K562 (cell line): ENCODE results near the gene SPATA31C2. TPM values are rescaled to one million over a fixed set of nuclear protein-coding genes. Genes with fewer than 3 reads are reported as not detected.
"Not testable (repeated sequence)": the region's sequence is repeated elsewhere in the genome, so short reads cannot be mapped to it uniquely, and the experiment has no call there.

ENCODE experiments used
- ATAC-seq: fragments of 200-7000 bp; cut with Tn5 transposase; 3 replicates; pipeline ENCODE4 v1.9.1; 2020; ENCODE audit warnings: moderate library complexity
- BruUV-seq: library from RNA; stranded (reverse); fragments of 400-500 nt; replicated peaks from 2 replicates; lab custom pipeline; 2021; lab: Mats Ljungman, UMichigan
- CTCF ChIA-PET: fragments of 300-600 bp; formaldehyde crosslinking; extraction: SDS; loops from one replicate; lab custom pipeline; 2021; ENCODE audit warnings: low intra/inter-chr PET ratio; lab: Yijun Ruan, JAX
- POLR2A ChIA-PET: fragments of 300-600, 350-650 bp; sonication (Branson Sonifier 250); formaldehyde crosslinking; extraction: SDS; loops from one replicate; lab custom pipeline; 2021; ENCODE audit warnings: antibody characterized with exemption, inconsistent platforms; lab: Yijun Ruan, JAX
- DNase-seq, 4 experiments: peaks; one replicate each; pipeline versions ENCODE4 v3.0.0 to v3.0.0-alpha.2; 2011 to 2018; ENCODE audit warnings: low spot score in 3 of 4, mixed read lengths in 3 of 4; ENCODE audit errors: extremely low read depth in 1 of 4
- FAIRE-seq: peaks from 2 replicates; lab custom pipeline; 2011; peaks lifted over from hg19 to GRCh38; lab: Jason Lieb, UNC
- H2AFZ ChIP-seq: 2 replicates; pipeline ENCODE4 v1.6.0; 2011; ENCODE audit warnings: low read depth, low read length, control low read depth, inconsistent platforms
- H3K27ac ChIP-seq: fragments of 200-600 bp; 3 replicates; pipeline ENCODE4 v1.8.0; 2011; ENCODE audit warnings: low read depth, mild to moderate bottlenecking, control low read depth, inconsistent platforms, low read length, moderate library complexity, mixed read lengths; ENCODE audit errors: extremely low read depth
- H3K27me3 ChIP-seq, 2 experiments: fragments of 300-600 bp in 1 of 2; 2 replicates in 1 of 2; 3 replicates in 1 of 2; pipeline versions ENCODE4 v1.6.0 to v1.8.0; 2011; ENCODE audit warnings: inconsistent platforms in 2 of 2, low read length in 2 of 2, mild to moderate bottlenecking in 1 of 2, mixed read lengths in 1 of 2, moderate library complexity in 1 of 2; ENCODE audit not compliant: control insufficient read depth in 2 of 2, insufficient read depth in 2 of 2
- H3K36me3 ChIP-seq: fragments of 300-600 bp; 3 replicates; pipeline ENCODE4 v1.8.0; 2011; ENCODE audit warnings: mild to moderate bottlenecking, low read length, inconsistent platforms; ENCODE audit not compliant: control insufficient read depth, insufficient read depth
- H3K4me1 ChIP-seq, 2 experiments: fragments of 200-600 bp in 1 of 2; replicated peaks in 1 of 2; 2 replicates in 1 of 2; 3 replicates in 1 of 2; pipeline versions ENCODE4 v1.5.1 to v1.8.0; 2011; ENCODE audit warnings: inconsistent platforms in 2 of 2, low read length in 2 of 2, mild to moderate bottlenecking in 1 of 2, mixed read lengths in 1 of 2, moderate library complexity in 1 of 2; ENCODE audit not compliant: control insufficient read depth in 2 of 2, insufficient read depth in 2 of 2
- H3K4me2 ChIP-seq: 2 replicates; pipeline ENCODE4 v1.6.1; 2011; ENCODE audit warnings: low read length, control low read depth, inconsistent platforms, mixed read lengths; ENCODE audit not compliant: insufficient read depth
- H3K4me3 ChIP-seq: fragments of 200-600 bp; sonication (generic), shearing (Covaris generic); 2 replicates; pipeline ENCODE4 v1.5.1; 2016; ENCODE audit warnings: control low read depth, inconsistent platforms
- H3K79me2 ChIP-seq: fragments of 200-600 bp; 3 replicates; pipeline ENCODE4 v1.8.0; 2011; ENCODE audit warnings: low read length, inconsistent platforms; ENCODE audit not compliant: control insufficient read depth, insufficient read depth
- H3K9ac ChIP-seq, 2 experiments: 2 replicates each; pipeline versions ENCODE4 v1.6.0 to v1.6.1; 2011; ENCODE audit warnings: low read depth in 2 of 2, low read length in 2 of 2, control low read depth in 1 of 2, inconsistent platforms in 1 of 2, mild to moderate bottlenecking in 1 of 2, mixed read lengths in 1 of 2; ENCODE audit not compliant: insufficient read depth in 1 of 2
- H3K9me1 ChIP-seq: one replicate; pipeline ENCODE4 v1.6.0; 2011; ENCODE audit warnings: inconsistent platforms, mild to moderate bottlenecking, low read length, moderate library complexity; ENCODE audit not compliant: control insufficient read depth, insufficient read depth
- H3K9me3 ChIP-seq: replicated peaks from 2 replicates; pipeline ENCODE4 v1.5.1; 2011; ENCODE audit warnings: low read depth, low read length, inconsistent platforms; ENCODE audit not compliant: control insufficient read depth, insufficient read depth
- H4K20me1 ChIP-seq: replicated peaks from 2 replicates; pipeline ENCODE4 v1.6.1; 2011; ENCODE audit warnings: low read length, inconsistent platforms, mixed read lengths; ENCODE audit not compliant: control insufficient read depth, insufficient read depth
- WGBS: fragments of 100-300 bp; shearing (Covaris generic); methylation state at CpG from one replicate; pipeline ENCODE4 v1.1.6; 2016; ENCODE audit warnings: low coverage, mixed read lengths; ENCODE audit not compliant: insufficient coverage; ENCODE audit errors: missing lambda C conversion rate; 5-methylcytosine and 5-hydroxymethylcytosine counted together
- in situ Hi-C: fragments of 300-500 bp; cut with MboI; formaldehyde crosslinking; loops from 4 replicates; pipeline ENCODE4 v1.15.0; 2018; ENCODE audit warnings: inconsistent platforms, mixed read lengths
- intact Hi-C: fragments of 100-400 bp; cut with micrococcal nuclease; formaldehyde crosslinking; loops from 2 replicates; pipeline ENCODE4 v1.14.2; 2022
- polyA plus RNA-seq, 8 experiments: library from polyadenylated mRNA; depleted of rRNA in 4 of 8; stranded (reverse) in 5 of 8; unstranded in 3 of 8; fragments of >200 nt; fragmentation: Nextera tagmentation in 2 of 8; fragmentation: Illumina TruSeq in 1 of 8; extraction: Ambion mirVana in 2 of 8; extraction: Trizol in 1 of 8; gene quantifications; 2 replicates each; pipeline versions ENCODE4 v1.2.1 to v1.2.3, GENCODE V29; 2011 to 2014; ENCODE audit warnings: inconsistent platforms in 1 of 8, missing spikeins in 1 of 8
- total RNA-seq, 7 experiments: library from RNA; depleted of rRNA in 6 of 7; stranded (reverse); fragments of >200 nt in 6 of 7; fragmentation: Illumina TruSeq in 2 of 7; extraction: Trizol in 2 of 7; gene quantifications; 2 replicates each; pipeline versions ENCODE4 v1.2.1 to v1.2.3, GENCODE V29; 2011 to 2021; ENCODE audit warnings: low replicate concordance in 1 of 7

The SPATA31C2 gene
- total and polyA plus RNA-seq, 9 of the 15 experiments (the other 6 are each of a cell fraction or from before 2014, with no cell fraction given): 0.04 to 0.27 (median 0.16) TPM

DNA sequence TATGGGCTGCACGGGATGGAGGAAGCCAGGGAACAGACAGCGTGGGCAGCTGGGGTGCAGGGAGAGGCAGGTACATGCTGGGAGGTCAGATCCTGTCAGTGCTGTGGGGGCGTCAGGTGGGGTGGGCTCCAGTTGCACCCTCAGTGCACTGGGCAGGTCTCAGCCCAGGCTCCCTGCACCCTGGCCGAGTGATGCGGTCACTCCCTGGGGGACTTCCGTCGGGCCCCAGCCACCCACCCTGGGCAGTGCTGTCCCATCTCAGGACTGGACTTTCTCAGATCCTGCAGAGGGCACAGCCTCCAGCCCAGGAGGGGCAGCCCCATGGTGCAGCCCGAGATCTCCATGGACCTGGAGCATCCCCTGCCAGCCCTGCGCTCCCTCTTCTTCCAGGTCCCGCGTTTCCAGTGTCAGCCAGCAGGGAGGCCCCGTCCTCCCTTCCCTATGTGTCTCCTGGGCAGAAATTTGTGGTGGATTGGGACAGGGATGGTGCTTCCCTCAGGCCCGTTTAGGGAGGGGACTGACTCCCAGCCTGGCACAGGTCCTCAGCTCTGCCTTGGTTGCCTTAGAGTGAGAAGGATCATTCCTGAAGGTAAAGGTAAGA lies 10.5 kb downstream of the SPATA31C2 start:
- H3K36me3 ChIP-seq, H3K9ac ChIP-seq, H3K9me3 ChIP-seq, intact Hi-C loops, H3K79me2 ChIP-seq, DNase-seq, H2AFZ ChIP-seq, H3K27ac ChIP-seq, H3K4me1 ChIP-seq, FAIRE-seq, H3K4me3 ChIP-seq, H3K27me3 ChIP-seq, H4K20me1 ChIP-seq, in situ Hi-C loops, POLR2A ChIA-PET, ATAC-seq, H3K4me2 ChIP-seq, CTCF ChIA-PET, BruUV-seq, H3K9me1 ChIP-seq: not testable (repeated sequence)
- 11% methylated on average over 8 of the region's 13 CpGs for WGBS

DNA sequence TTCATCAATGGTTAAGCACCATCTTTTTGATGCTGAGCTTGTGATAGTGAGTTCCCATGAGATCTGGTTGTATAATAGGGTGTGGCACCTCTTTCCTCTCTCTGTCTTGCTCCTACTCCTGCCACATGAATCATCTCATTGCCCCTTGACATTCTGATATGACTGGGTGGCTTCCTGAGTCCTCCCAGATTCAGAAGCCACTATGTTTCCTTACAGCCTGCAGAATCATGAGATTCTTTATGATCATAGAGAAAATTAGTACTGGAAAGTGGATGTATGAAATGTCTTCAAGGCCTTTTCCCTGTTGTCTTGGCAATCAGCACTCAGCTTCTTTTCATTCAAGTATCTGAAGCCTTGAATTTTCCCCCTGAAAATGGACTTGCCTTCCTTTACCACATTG lies 14.9 kb downstream of the SPATA31C2 start:
- H3K4me1 ChIP-seq, H3K9me1 ChIP-seq, BruUV-seq, H3K27ac ChIP-seq, in situ Hi-C loops, intact Hi-C loops, H4K20me1 ChIP-seq, H3K4me2 ChIP-seq, H3K9me3 ChIP-seq, H2AFZ ChIP-seq, H3K27me3 ChIP-seq, FAIRE-seq, H3K4me3 ChIP-seq, DNase-seq, CTCF ChIA-PET, H3K9ac ChIP-seq, ATAC-seq, H3K36me3 ChIP-seq, H3K79me2 ChIP-seq, POLR2A ChIA-PET: not testable (repeated sequence)

DNA sequence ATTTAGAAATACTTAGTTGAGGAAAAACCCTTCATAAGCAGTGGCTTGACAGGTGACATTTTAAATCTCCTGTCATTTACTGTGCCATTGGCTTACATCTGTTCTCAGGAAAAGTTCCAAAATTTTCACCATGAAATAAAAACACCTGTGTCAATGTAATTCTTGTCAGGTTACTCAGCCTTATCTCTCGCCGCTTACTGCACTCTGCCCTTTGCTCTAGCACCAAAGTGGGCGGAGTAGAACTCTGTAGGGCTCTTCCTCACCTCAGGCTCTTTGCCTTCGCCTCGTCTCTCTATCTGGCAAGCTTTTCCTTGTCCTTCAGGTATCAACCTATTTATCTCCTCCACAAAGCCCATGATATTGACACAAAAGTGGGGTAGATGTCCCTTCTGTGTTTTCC lies 20.2 kb downstream of the SPATA31C2 start:
- H3K4me2 ChIP-seq, H3K9me3 ChIP-seq, H3K9ac ChIP-seq, H3K9me1 ChIP-seq, H3K27me3 ChIP-seq, H3K79me2 ChIP-seq, POLR2A ChIA-PET, H3K4me1 ChIP-seq, H4K20me1 ChIP-seq, DNase-seq, H3K36me3 ChIP-seq, H3K27ac ChIP-seq, H3K4me3 ChIP-seq, in situ Hi-C loops, ATAC-seq, CTCF ChIA-PET, H2AFZ ChIP-seq, intact Hi-C loops, BruUV-seq: not testable (repeated sequence)
- WGBS: 4% methylated on average over 5 of the region's 5 CpGs
- FAIRE-seq: peak; percentile 11

DNA sequence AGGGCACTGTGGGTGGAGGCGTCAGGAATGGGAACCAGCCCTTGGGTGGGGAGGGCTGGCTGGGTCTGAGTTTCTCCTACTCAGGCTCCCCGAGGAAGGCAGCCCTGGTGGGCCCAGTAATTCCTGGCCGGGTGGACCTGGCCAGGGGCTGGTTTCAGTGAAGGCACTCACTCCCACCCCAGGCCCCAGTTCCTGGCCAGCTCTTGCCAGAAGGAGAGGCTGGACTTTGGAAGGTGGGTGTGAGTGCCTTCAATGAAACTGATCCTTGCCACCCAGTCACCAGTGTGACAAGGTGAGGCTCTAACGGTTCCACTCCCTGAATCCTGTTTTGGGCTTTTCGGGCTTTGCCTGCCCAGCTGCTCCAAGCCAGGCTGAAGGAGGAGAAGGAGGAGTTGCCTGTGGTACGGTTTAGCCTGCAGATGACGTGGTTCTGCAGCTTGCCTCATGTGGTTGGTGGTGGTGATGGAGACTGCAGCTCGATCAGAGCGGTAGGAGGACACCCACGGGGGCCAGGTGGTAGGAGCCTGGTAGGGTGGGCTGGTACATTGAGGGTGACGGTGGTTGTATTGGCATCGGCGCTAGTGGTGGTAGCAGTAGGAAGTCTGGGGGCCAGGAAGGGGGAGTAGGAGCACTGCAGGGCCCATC lies 23.2 kb downstream of the SPATA31C2 start:
- BruUV-seq, H3K27ac ChIP-seq, H3K9ac ChIP-seq, CTCF ChIA-PET, H3K27me3 ChIP-seq, H2AFZ ChIP-seq, H3K4me2 ChIP-seq, H4K20me1 ChIP-seq, H3K36me3 ChIP-seq, H3K9me3 ChIP-seq, H3K79me2 ChIP-seq, H3K4me3 ChIP-seq, H3K9me1 ChIP-seq, intact Hi-C loops, DNase-seq, H3K4me1 ChIP-seq, FAIRE-seq: not testable (repeated sequence)
- POLR2A ChIA-PET: interaction anchor here (0.6 kb wide), 1 partner anchor 266 kb away, joined by 3 read pairs; no protein-coding TSS in a partner anchor
- ATAC-seq: 0 out of 3 replicates have a peak, but pooled peaks have one; percentile 29
- in situ Hi-C loops: loop anchor here (5.0 kb wide), 1 partner anchor 173 kb away; no protein-coding TSS in a partner anchor
- whole genome bisulfite sequencing: 0% methylated on average over 7 of the region's 13 CpGs
